SU-DHL-6 (cell line): Measurements from ENCODE around the gene MEGF6.

Experiments
- CTCF ChIP-seq: fragments of 200-600 bp; sonication (generic); IDR thresholded peaks from one replicate; pipeline ENCODE4 v1.5.1; 2017; ENCODE audit warnings: antibody characterized with exemption, mild to moderate bottlenecking, low read length, moderate library complexity; ENCODE audit not compliant: insufficient read depth, poor library complexity, severe bottlenecking
- EZH2phosphoT487 ChIP-seq: fragments of 200-600 bp; sonication (generic), shearing (Covaris generic); conservative IDR thresholded peaks from 2 replicates; pipeline ENCODE4 v1.6.1; 2018; ENCODE audit warnings: mild to moderate bottlenecking, antibody characterized with exemption, low read length, moderate library complexity, mixed read lengths

GRCh38 chr1:3531928-3532327 lies 79.4 kb downstream of the MEGF6 start:
- TF ChIP-seq CTCF (no peak), EZH2phosphoT487 (no peak)
